Lung (tissue), 12 donors: ENCODE results near the gene PRDX1. TPM values are rescaled to one million over a fixed set of nuclear protein-coding genes. Genes with fewer than 3 reads are reported as not detected.

Experiments
- ATAC-seq: fragments of 200-7000 bp; cut with Tn5 transposase; one replicate; pipeline ENCODE4 v1.9.1; 2020; ENCODE audit warnings: moderate number of reproducible peaks; ENCODE audit not compliant: insufficient read depth, low FRiP score
- DNase-seq, 3 donors: peaks; one replicate each; pipeline ENCODE4 v3.0.0-alpha.2; 2013 to 2017
- H3K27ac ChIP-seq, 2 donors: one replicate each; pipeline ENCODE4 v1.5.1; 2013; ENCODE audit warnings: mild to moderate bottlenecking in 2 of 2, moderate library complexity in 2 of 2, control low read depth in 1 of 2, inconsistent platforms in 1 of 2, low read depth in 1 of 2, low read length in 1 of 2
- H3K27me3 ChIP-seq, 3 donors: one replicate each; pipeline ENCODE4 v1.5.1; 2013; ENCODE audit warnings: low read length in 2 of 3; ENCODE audit not compliant: control insufficient read depth in 3 of 3, insufficient read depth in 3 of 3
- H3K36me3 ChIP-seq, 4 donors: one replicate each; pipeline ENCODE4 v1.5.1; 2013; ENCODE audit warnings: low read length in 4 of 4, mild to moderate bottlenecking in 1 of 4, moderate library complexity in 1 of 4; ENCODE audit not compliant: control insufficient read depth in 4 of 4, insufficient read depth in 4 of 4
- H3K4me1 ChIP-seq, 5 donors: one replicate each; pipeline ENCODE4 v1.5.1; 2013; ENCODE audit warnings: low read length in 5 of 5, mild to moderate bottlenecking in 2 of 5, moderate library complexity in 1 of 5; ENCODE audit not compliant: control insufficient read depth in 5 of 5, insufficient read depth in 5 of 5
- H3K4me3 ChIP-seq: one replicate; pipeline ENCODE4 v1.5.1; 2013; ENCODE audit warnings: mild to moderate bottlenecking, control low read depth, moderate library complexity
- H3K9ac ChIP-seq, 2 donors: one replicate each; pipeline ENCODE4 v1.5.1; 2013; ENCODE audit warnings: low read length in 2 of 2, control low read depth in 1 of 2; ENCODE audit not compliant: insufficient read depth in 1 of 2
- H3K9me3 ChIP-seq, 4 donors: one replicate each; pipeline ENCODE4 v1.5.1; 2013; ENCODE audit warnings: low read length in 3 of 4, mild to moderate bottlenecking in 1 of 4, moderate library complexity in 1 of 4; ENCODE audit not compliant: control insufficient read depth in 4 of 4, insufficient read depth in 3 of 4
- CTCF ChIP-seq: IDR thresholded peaks from 2 replicates; pipeline ENCODE4 v1.5.1; 2012; ENCODE audit warnings: mild to moderate bottlenecking; ENCODE audit errors: control extremely low read depth, extremely low read depth
- WGBS, 2 donors: extraction: QIAGEN DNeasy Blood & Tissue Kit; methylation state at CpG; one replicate each; pipeline ENCODE4 v1.1.7; 2013; 5-methylcytosine and 5-hydroxymethylcytosine counted together
- polyA plus RNA-seq, 2 donors: library from polyadenylated mRNA; stranded (reverse); fragments of 200-250 nt; gene quantifications; one replicate each; pipeline ENCODE4 v1.2.1, GENCODE V29; 2013
- total RNA-seq, 2 donors: library from RNA; depleted of rRNA in 1 of 2; stranded (reverse); fragments of >200 nt in 1 of 2; gene quantifications; one replicate each; pipeline ENCODE4 v1.2.1, GENCODE V29; 2014 to 2021
- donor health status: control.
- donor health status: control.
- donor health status: Bipolar disorder and iron deficiency.
- donor health status: healthy.
- donor health status: DM: yes; HTN: yes; CAD: no.

The PRDX1 gene
- total and polyA plus RNA-seq, 4 donors, result 208 to 926 (median 546) TPM

- Histone ChIP-seq H3K27ac (peak overlapping the region in 1 of 2 donors; percentile 13), H3K36me3 (no peaks in the 10 kb centered on the region), H3K9me3 (no peaks in the 10 kb centered on the region), H3K9ac (no peak overlapping the region), H3K4me3 (no peak overlapping the region), H3K4me1 (peaks cover 0 to 7% (median 0%) of the 10 kb centered on the region in 5 donors), H3K27me3 (no peaks in the 10 kb centered on the region)
- TF ChIP-seq CTCF, result no peak
- no peak for ATAC-seq
- no peak for DNase-seq
- 40 to 44% methylated on average over 6 of the region's 6 CpGs for WGBS, 2 donors
Measured at GRCh38 chr1:45545019-45545493, 23.4 kb upstream of the PRDX1 start.

- no peak for ATAC-seq
- TF ChIP-seq CTCF, result no peak
- Histone ChIP-seq H3K4me3 (no peak overlapping the region), H3K27ac (peak overlapping the region in 1 of 2 donors; percentile 24), H3K36me3 (no peaks in the 10 kb centered on the region), H3K27me3 (no peaks in the 10 kb centered on the region), H3K9ac (no peak overlapping the region), H3K4me1 (peaks cover 0 to 7% (median 0%) of the 10 kb centered on the region in 5 donors), H3K9me3 (no peaks in the 10 kb centered on the region)
- no peak for DNase-seq
- 72 to 78% methylated on average over 4 of the region's 4 CpGs for WGBS, 2 donors
Measured at GRCh38 chr1:45544530-45544929, 22.8 kb upstream of the PRDX1 start.

- Histone ChIP-seq H3K4me3 (no peak overlapping the region), H3K9me3 (no peaks in the 10 kb centered on the region), H3K4me1 (peaks cover 0 to 7% (median 0%) of the 10 kb centered on the region in 5 donors), H3K36me3 (no peaks in the 10 kb centered on the region), H3K27me3 (no peaks in the 10 kb centered on the region), H3K9ac (no peak overlapping the region), H3K27ac (peak overlapping the region in 1 of 2 donors; percentile 75)
- ATAC-seq (peak; percentile 72), DNase-seq (peak; percentile 44 to 64 (median 61))
- 5 to 25% methylated on average over 8 of the region's 8 CpGs for whole genome bisulfite sequencing, 2 donors
- TF ChIP-seq CTCF, result no peak
Measured at GRCh38 chr1:45543581-45544417, 22.1 kb upstream of the PRDX1 start.
